ENCODE data around the gene HOXD11.

GRCh38 chr2:176080540-176081375 lies 26.3 kb upstream of the HOXD11 start:
- TF ChIP-seq CTCF (IDR thresholded peaks at IDR 0.05) (no peak), POLR2A (IDR thresholded peaks at IDR 0.05) (no peak)

All from esophagus squamous epithelium (tissue), 4 donors.